Fibroblast of mammary gland (primary cell): ENCODE data around the gene SLIT1.

ENCODE experiments used
- DNase-seq: peaks from one replicate; pipeline ENCODE4 v3.0.0-alpha.2; 2010; ENCODE audit warnings: low read depth
- H3K4me3 ChIP-seq: 2 replicates; pipeline ENCODE4 v1.5.1; 2011; ENCODE audit warnings: low read depth, mild to moderate bottlenecking, low read length, moderate library complexity; ENCODE audit not compliant: control insufficient read depth
- TF ChIP-seq, protein P1 (sequence below): conservative IDR thresholded peaks from 2 replicates; pipeline ENCODE4 v1.5.1; 2011; ENCODE audit warnings: low read depth, low read length, inconsistent platforms; ENCODE audit not compliant: control insufficient read depth, insufficient read depth

The SLIT1 gene

GRCh38 chr10:97195706-97196222, 10.0 kb upstream of the SLIT1 start:
- TF ChIP-seq, protein P1, sequence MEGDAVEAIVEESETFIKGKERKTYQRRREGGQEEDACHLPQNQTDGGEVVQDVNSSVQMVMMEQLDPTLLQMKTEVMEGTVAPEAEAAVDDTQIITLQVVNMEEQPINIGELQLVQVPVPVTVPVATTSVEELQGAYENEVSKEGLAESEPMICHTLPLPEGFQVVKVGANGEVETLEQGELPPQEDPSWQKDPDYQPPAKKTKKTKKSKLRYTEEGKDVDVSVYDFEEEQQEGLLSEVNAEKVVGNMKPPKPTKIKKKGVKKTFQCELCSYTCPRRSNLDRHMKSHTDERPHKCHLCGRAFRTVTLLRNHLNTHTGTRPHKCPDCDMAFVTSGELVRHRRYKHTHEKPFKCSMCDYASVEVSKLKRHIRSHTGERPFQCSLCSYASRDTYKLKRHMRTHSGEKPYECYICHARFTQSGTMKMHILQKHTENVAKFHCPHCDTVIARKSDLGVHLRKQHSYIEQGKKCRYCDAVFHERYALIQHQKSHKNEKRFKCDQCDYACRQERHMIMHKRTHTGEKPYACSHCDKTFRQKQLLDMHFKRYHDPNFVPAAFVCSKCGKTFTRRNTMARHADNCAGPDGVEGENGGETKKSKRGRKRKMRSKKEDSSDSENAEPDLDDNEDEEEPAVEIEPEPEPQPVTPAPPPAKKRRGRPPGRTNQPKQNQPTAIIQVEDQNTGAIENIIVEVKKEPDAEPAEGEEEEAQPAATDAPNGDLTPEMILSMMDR = no peak
- no peak for DNase-seq

GRCh38 chr10:97192952-97193435, 7.2 kb upstream of the SLIT1 start:
- no peak overlapping the region for H3K4me3 ChIP-seq
- no peak for DNase-seq
- TF ChIP-seq, protein P1 = no peak

More at GRCh38 chr10:97195706-97196222, 10.0 kb upstream of the SLIT1 start:
- H3K4me3 ChIP-seq = peak overlapping the region; percentile 17

- H3K4me3 ChIP-seq = no peak overlapping the region
- TF ChIP-seq, protein P1 = no peak
- DNase-seq = no peak
These were observed 4.7 kb upstream of the SLIT1 start for GRCh38 chr10:97190450-97190849.

GRCh38 chr10:97188261-97188711, 2.5 kb upstream of the SLIT1 start:
- DNase-seq = no peak
- H3K4me3 ChIP-seq = no peak overlapping the region
- TF ChIP-seq, protein P1 = no peak

DNA sequence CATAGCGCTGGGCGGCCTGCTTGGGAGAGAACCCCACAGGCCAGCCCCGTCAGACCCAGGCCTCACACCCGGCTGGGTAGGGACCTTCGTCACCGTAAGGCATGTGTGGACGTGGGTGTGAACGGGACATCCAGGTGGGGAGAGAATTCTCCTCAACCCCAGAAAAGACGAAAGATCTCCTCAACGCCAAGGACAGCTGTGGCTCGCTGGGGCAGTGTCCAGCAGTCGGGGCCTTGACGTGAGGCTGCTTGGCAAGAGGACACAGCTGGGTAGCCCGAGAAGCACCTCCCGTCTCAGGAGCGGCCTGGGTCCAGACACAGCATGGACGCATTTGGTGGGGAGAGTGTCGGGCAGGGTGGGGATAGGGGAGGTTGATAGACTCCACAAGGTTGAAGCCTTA, 1.2 kb upstream of the SLIT1 start:
- TF ChIP-seq, protein P1 = no peak
- DNase-seq = no peak
- H3K4me3 ChIP-seq = no peak overlapping the region

DNA sequence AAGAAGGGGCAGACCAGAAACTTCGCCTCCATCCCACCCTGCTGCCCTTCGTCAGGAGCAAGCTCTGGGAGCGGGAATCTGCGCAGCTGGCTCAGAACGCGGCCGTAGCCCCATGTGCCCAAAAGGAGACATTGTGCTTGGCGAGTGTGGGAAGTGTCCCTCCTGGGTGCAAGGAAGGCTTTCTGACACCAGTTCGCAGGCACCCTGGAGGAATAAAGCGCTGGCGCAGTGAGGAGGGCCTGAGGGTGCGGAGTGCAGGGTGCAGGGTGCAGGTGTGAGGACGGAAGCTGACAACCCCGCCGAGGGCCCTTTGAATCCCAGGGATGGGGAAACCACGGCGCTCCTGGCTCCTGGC, 811 bp downstream of the SLIT1 start:
- DNase-seq = no peak
- H3K4me3 ChIP-seq = no peak overlapping the region
- TF ChIP-seq, protein P1 = no peak

- TF ChIP-seq, protein P1 = no peak
- no peak overlapping the region for H3K4me3 ChIP-seq
- no peak for DNase-seq
These were observed 2.4 kb downstream of the SLIT1 start for GRCh38 chr10:97183314-97183713.
